Measurements from ENCODE around the gene TNNI3K.

TNNI3K gene

GRCh38 chr1:74584185-74584584 lies 349.0 kb downstream of the TNNI3K start:
- DNase-seq: no peak

DNA sequence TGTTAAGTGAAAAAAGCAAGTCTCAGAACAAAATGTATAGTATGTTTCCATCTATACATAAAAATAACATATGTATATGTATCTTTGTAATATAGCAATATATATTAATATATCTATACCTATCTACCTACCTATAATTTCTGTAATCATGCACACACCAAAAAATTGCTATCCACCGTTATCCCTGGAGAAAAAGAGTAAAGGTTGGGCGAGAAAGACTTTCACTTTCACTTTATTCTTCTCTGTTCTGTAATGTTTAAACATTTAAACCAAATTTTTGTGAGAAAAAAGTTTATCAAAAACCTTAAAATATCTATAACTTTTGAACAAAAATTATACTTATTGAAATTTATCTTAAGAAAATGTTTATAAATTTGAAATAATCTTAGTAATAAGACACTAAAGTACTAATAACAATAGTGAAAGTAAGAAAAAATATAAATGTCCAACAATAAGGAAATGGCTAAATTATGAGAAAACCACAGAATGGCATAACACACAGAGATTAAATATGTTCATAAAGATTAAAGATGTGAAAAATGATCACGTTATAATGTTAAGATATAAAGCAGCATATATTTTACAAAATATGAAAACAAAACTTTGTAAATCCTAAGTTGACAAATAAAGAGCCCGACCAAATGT lies 351.2 kb downstream of the TNNI3K start:
- no peak for DNase-seq

DNA sequence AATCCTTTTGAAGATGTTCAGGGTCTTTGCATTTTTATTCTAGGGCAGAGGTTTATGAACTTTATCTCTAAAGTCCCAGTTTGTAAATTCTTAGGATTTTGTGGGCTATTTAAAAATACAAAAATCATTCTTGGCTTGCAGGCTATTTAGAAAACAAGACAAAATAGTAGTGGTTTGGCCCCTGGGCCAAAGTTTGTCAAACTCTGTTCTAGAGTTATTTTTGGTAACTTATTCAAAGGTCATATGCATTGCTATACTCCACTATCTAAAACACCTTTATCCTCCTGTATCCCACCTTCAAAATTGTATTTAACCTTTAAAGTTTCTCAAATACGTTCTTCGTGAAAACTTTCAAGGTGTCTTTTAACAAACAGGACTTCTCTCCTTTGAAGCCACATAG lies 352.7 kb downstream of the TNNI3K start:
- no peak for DNase-seq

GRCh38 chr1:74590288-74590687 lies 355.1 kb downstream of the TNNI3K start:
- no peak for DNase-seq

- no peak for DNase-seq
These were observed 356.8 kb downstream of the TNNI3K start for GRCh38 chr1:74591949-74592348.

- no peak for DNase-seq
These were observed 357.6 kb downstream of the TNNI3K start for GRCh38 chr1:74592580-74593355.
